Karpas-422 (cell line): ENCODE results near the gene NRTN. TPM values are rescaled to one million over a fixed set of nuclear protein-coding genes. Genes with fewer than 3 reads are reported as not detected.

Source experiments
- DNase-seq: peaks from one replicate; pipeline ENCODE4 v3.0.0-alpha.2; 2015
- H2AFZ ChIP-seq: fragments of 200-600 bp; sonication (generic); 2 replicates; pipeline ENCODE4 v1.6.1; 2014; ENCODE audit warnings: antibody characterized with exemption, low read length, mixed read lengths
- H3K27ac ChIP-seq: fragments of 200-600 bp; sonication (generic); 2 replicates; pipeline ENCODE4 v1.5.1; 2014; ENCODE audit warnings: mild to moderate bottlenecking, low read length, moderate library complexity
- H3K27me3 ChIP-seq: fragments of 200-600 bp; sonication (generic); 2 replicates; pipeline ENCODE4 v1.6.1; 2014; ENCODE audit warnings: low read length, mixed read lengths
- H3K36me3 ChIP-seq: fragments of 200-600 bp; sonication (generic); 2 replicates; pipeline ENCODE4 v1.6.1; 2014; ENCODE audit warnings: low read length, mixed read lengths; ENCODE audit not compliant: insufficient read depth
- H3K4me1 ChIP-seq: fragments of 200-600 bp; sonication (generic); 2 replicates; pipeline ENCODE4 v1.6.1; 2014; ENCODE audit warnings: mild to moderate bottlenecking, low read length, mixed read lengths
- H3K4me2 ChIP-seq: fragments of 200-600 bp; sonication (generic); 2 replicates; pipeline ENCODE4 v1.6.1; 2014; ENCODE audit warnings: low read length, low read depth, mild to moderate bottlenecking; ENCODE audit not compliant: poor library complexity, severe bottlenecking
- H3K4me3 ChIP-seq: fragments of 200-600 bp; sonication (generic); 2 replicates; pipeline ENCODE4 v1.5.1; 2014; ENCODE audit warnings: mild to moderate bottlenecking, antibody characterized with exemption, low read length, mixed read lengths
- H3K79me2 ChIP-seq: fragments of 200-600 bp; sonication (generic); 2 replicates; pipeline ENCODE4 v1.6.1; 2014; ENCODE audit warnings: mild to moderate bottlenecking, low read length, mixed read lengths
- H3K9ac ChIP-seq: fragments of 200-600 bp; sonication (generic); 2 replicates; pipeline ENCODE4 v1.6.0; 2014; ENCODE audit warnings: low read length
- H3K9me2 ChIP-seq: fragments of 200-600 bp; sonication (generic), shearing (Covaris generic); replicated peaks from 2 replicates; pipeline ENCODE4 v1.6.0; 2014; ENCODE audit warnings: mild to moderate bottlenecking, low read length, moderate library complexity; ENCODE audit not compliant: insufficient read depth
- H3K9me3 ChIP-seq: fragments of 300-700, 200-600 bp; sonication (generic); 2 replicates; pipeline ENCODE4 v1.6.1; 2014; ENCODE audit warnings: low read length, mixed read lengths
- H4K20me1 ChIP-seq: fragments of 200-600 bp; sonication (generic); 2 replicates; pipeline ENCODE4 v1.6.1; 2014; ENCODE audit warnings: mild to moderate bottlenecking, antibody characterized with exemption, low read length, low read depth; ENCODE audit not compliant: insufficient read depth
- total RNA-seq: library from RNA; depleted of rRNA; stranded (reverse); fragments of >200 nt; shearing (Covaris generic); gene quantifications from 2 replicates; pipeline ENCODE4 v1.2.3, GENCODE V29; 2014; ENCODE audit warnings: low replicate concordance

NRTN gene
- total RNA-seq, 1 experiment from 2014 or later: not detected

GRCh38 chr19:5825178-5825577 is 20.3 kb downstream of the NRTN start:
- H2AFZ ChIP-seq: no peak overlapping the region

GRCh38 chr19:5826531-5827341 is 21.9 kb downstream of the NRTN start:
- H3K27ac ChIP-seq: no peak overlapping the region
- no peaks in the 10 kb centered on the region for H3K27me3 ChIP-seq
- no peak for DNase-seq
- no peak overlapping the region for H3K4me2 ChIP-seq
- no peaks in the 10 kb centered on the region for H3K79me2 ChIP-seq
- H3K9ac ChIP-seq: no peak overlapping the region
- H3K4me1 ChIP-seq: peaks cover 6% of the 10 kb centered on the region
- H2AFZ ChIP-seq: no peak overlapping the region
- no peaks in the 10 kb centered on the region for H3K9me2 ChIP-seq
- H3K9me3 ChIP-seq: no peaks in the 10 kb centered on the region
- no peaks in the 10 kb centered on the region for H4K20me1 ChIP-seq
- H3K36me3 ChIP-seq: no peaks in the 10 kb centered on the region
- no peak overlapping the region for H3K4me3 ChIP-seq

More at GRCh38 chr19:5825178-5825577, 20.3 kb downstream of the NRTN start:
- Histone ChIP-seq H4K20me1 (no peaks in the 10 kb centered on the region), H3K4me1 (peaks cover 7% of the 10 kb centered on the region), H3K4me3 (no peak overlapping the region), H3K9me3 (no peaks in the 10 kb centered on the region), H3K79me2 (no peaks in the 10 kb centered on the region), H3K9ac (no peak overlapping the region), H3K4me2 (no peak overlapping the region), H3K27me3 (no peaks in the 10 kb centered on the region), H3K27ac (no peak overlapping the region), H3K9me2 (no peaks in the 10 kb centered on the region), H3K36me3 (no peaks in the 10 kb centered on the region)
- no peak for DNase-seq

GRCh38 chr19:5827342-5827890 is 22.5 kb downstream of the NRTN start:
- Histone ChIP-seq H3K36me3 (no peaks in the 10 kb centered on the region), H3K27ac (no peak overlapping the region), H3K4me3 (no peak overlapping the region), H3K79me2 (no peaks in the 10 kb centered on the region), H2AFZ (no peak overlapping the region), H3K27me3 (no peaks in the 10 kb centered on the region), H4K20me1 (no peaks in the 10 kb centered on the region), H3K9ac (no peak overlapping the region), H3K9me3 (no peaks in the 10 kb centered on the region), H3K9me2 (no peaks in the 10 kb centered on the region), H3K4me1 (no peaks in the 10 kb centered on the region), H3K4me2 (no peak overlapping the region)
- DNase-seq: no peak

GRCh38 chr19:5827891-5828660 is 23.2 kb downstream of the NRTN start:
- H3K9ac ChIP-seq: no peak overlapping the region
- no peaks in the 10 kb centered on the region for H3K4me1 ChIP-seq
- no peaks in the 10 kb centered on the region for H3K9me2 ChIP-seq
- no peaks in the 10 kb centered on the region for H3K27me3 ChIP-seq
- H3K9me3 ChIP-seq: no peaks in the 10 kb centered on the region
- H4K20me1 ChIP-seq: no peaks in the 10 kb centered on the region
- H3K79me2 ChIP-seq: no peaks in the 10 kb centered on the region
- H3K36me3 ChIP-seq: no peaks in the 10 kb centered on the region
- H2AFZ ChIP-seq: no peak overlapping the region
- no peak overlapping the region for H3K4me3 ChIP-seq
- DNase-seq: no peak
- no peak overlapping the region for H3K4me2 ChIP-seq
- H3K27ac ChIP-seq: no peak overlapping the region

GRCh38 chr19:5828661-5829566 is 24.0 kb downstream of the NRTN start:
- H3K4me1 ChIP-seq: no peaks in the 10 kb centered on the region
- H3K27ac ChIP-seq: no peak overlapping the region
- H3K27me3 ChIP-seq: no peaks in the 10 kb centered on the region
- H3K79me2 ChIP-seq: no peaks in the 10 kb centered on the region
- no peaks in the 10 kb centered on the region for H3K9me3 ChIP-seq
- H3K36me3 ChIP-seq: no peaks in the 10 kb centered on the region
- DNase-seq: no peak
- no peak overlapping the region for H3K4me2 ChIP-seq
- H2AFZ ChIP-seq: no peak overlapping the region
- no peaks in the 10 kb centered on the region for H3K9me2 ChIP-seq
- no peak overlapping the region for H3K9ac ChIP-seq
- H3K4me3 ChIP-seq: no peak overlapping the region
- H4K20me1 ChIP-seq: no peaks in the 10 kb centered on the region

GRCh38 chr19:5829567-5830310 is 24.9 kb downstream of the NRTN start:
- H3K9me3 ChIP-seq: no peaks in the 10 kb centered on the region
- H3K27ac ChIP-seq: no peak overlapping the region
- H3K4me3 ChIP-seq: no peak overlapping the region

GRCh38 chr19:5831159-5831558 is 26.3 kb downstream of the NRTN start:
- Histone ChIP-seq H3K4me1 (no peaks in the 10 kb centered on the region), H3K27me3 (no peaks in the 10 kb centered on the region), H3K9me3 (no peaks in the 10 kb centered on the region), H4K20me1 (no peaks in the 10 kb centered on the region), H3K36me3 (no peaks in the 10 kb centered on the region), H2AFZ (no peak overlapping the region), H3K27ac (no peak overlapping the region), H3K4me2 (no peak overlapping the region), H3K79me2 (no peaks in the 10 kb centered on the region), H3K4me3 (no peak overlapping the region), H3K9ac (no peak overlapping the region), H3K9me2 (no peaks in the 10 kb centered on the region)
- DNase-seq: no peak

More at GRCh38 chr19:5829567-5830310, 24.9 kb downstream of the NRTN start:
- Histone ChIP-seq H3K36me3 (no peaks in the 10 kb centered on the region), H3K4me1 (no peaks in the 10 kb centered on the region), H3K4me2 (no peak overlapping the region), H3K27me3 (no peaks in the 10 kb centered on the region), H3K9me2 (no peaks in the 10 kb centered on the region), H2AFZ (no peak overlapping the region), H3K79me2 (no peaks in the 10 kb centered on the region), H3K9ac (no peak overlapping the region), H4K20me1 (no peaks in the 10 kb centered on the region)
- no peak for DNase-seq
